CD4-positive, CD25-positive, alpha-beta regulatory T cell (primary cell): Measurements from ENCODE around the gene FOXK1. TPM values are rescaled to one million over a fixed set of nuclear protein-coding genes. Genes with fewer than 3 reads are reported as not detected.

ENCODE experiments used
- ATAC-seq, 2 donors: fragments of 150-1000 bp; cut with Tn5 transposase; one replicate each; pipeline ENCODE4 v1.10.0; 2021; ENCODE audit warnings: low read depth in 2 of 2, moderate number of reproducible peaks in 2 of 2, moderate library complexity in 1 of 2
- DNase-seq, 3 donors: peaks; one replicate each; pipeline versions ENCODE4 v3.0.0 to v3.0.0-alpha.2; 2012 to 2022; ENCODE audit warnings: mixed read lengths in 1 of 3
- H3K27ac ChIP-seq: one replicate; pipeline ENCODE4 v1.7.0; 2013; ENCODE audit warnings: mild to moderate bottlenecking, low read length; ENCODE audit not compliant: insufficient read depth, poor library complexity, severe bottlenecking
- H3K27me3 ChIP-seq: one replicate; pipeline ENCODE4 v1.7.0; 2013; ENCODE audit warnings: low read length; ENCODE audit not compliant: control insufficient read depth, insufficient read depth
- H3K36me3 ChIP-seq: one replicate; pipeline ENCODE4 v1.7.0; 2013; ENCODE audit warnings: mild to moderate bottlenecking, low read length, moderate library complexity; ENCODE audit not compliant: control insufficient read depth, insufficient read depth
- H3K4me1 ChIP-seq: 2 replicates; pipeline ENCODE4 v1.7.0; 2013; ENCODE audit warnings: mild to moderate bottlenecking, low read length; ENCODE audit not compliant: insufficient read depth, control insufficient read depth, poor library complexity, severe bottlenecking
- H3K4me3 ChIP-seq: one replicate; pipeline ENCODE4 v1.7.0; 2013; ENCODE audit warnings: low read depth, mild to moderate bottlenecking, low read length, moderate library complexity
- H3K9me3 ChIP-seq, 2 experiments: 1 replicate in 1 of 2; 2 replicates in 1 of 2; pipeline ENCODE4 v1.7.0; 2013; ENCODE audit warnings: low read length in 2 of 2, mild to moderate bottlenecking in 1 of 2, moderate library complexity in 1 of 2; ENCODE audit not compliant: control insufficient read depth in 2 of 2
- H3K27ac Mint-ChIP-seq, 3 donors: one replicate each; pipeline ENCODE4 v1.8.0; 2020 to 2022; ENCODE audit warnings: mild to moderate bottlenecking in 3 of 3, mixed read lengths in 3 of 3, moderate library complexity in 2 of 3
- H3K27me3 Mint-ChIP-seq: one replicate; pipeline ENCODE4 v1.8.0; 2022; ENCODE audit warnings: mild to moderate bottlenecking, mixed read lengths
- H3K36me3 Mint-ChIP-seq: one replicate; pipeline ENCODE4 v1.8.0; 2020; ENCODE audit warnings: mixed read lengths
- H3K4me1 Mint-ChIP-seq, 4 donors: one replicate each; pipeline ENCODE4 v1.8.0; 2020 to 2022; ENCODE audit warnings: mixed read lengths in 4 of 4, mild to moderate bottlenecking in 1 of 4
- H3K4me3 Mint-ChIP-seq, 4 donors: one replicate each; pipeline ENCODE4 v1.8.0; 2020 to 2022; ENCODE audit warnings: mild to moderate bottlenecking in 4 of 4, mixed read lengths in 4 of 4, moderate library complexity in 3 of 4
- H3K9me3 Mint-ChIP-seq, 7 donors: one replicate each; pipeline ENCODE4 v1.8.0; 2020 to 2022; ENCODE audit warnings: mixed read lengths in 7 of 7, mild to moderate bottlenecking in 3 of 7, moderate library complexity in 2 of 7
- polyA plus RNA-seq, 4 donors: library from polyadenylated mRNA; unstranded; fragments of 300-500 nt; fragmentation: Illumina TruSeq; gene quantifications; one replicate each; pipeline ENCODE4 v1.2.3, GENCODE V29; 2021
- total RNA-seq: library from RNA; stranded (reverse); gene quantifications from one replicate; pipeline ENCODE4 v1.2.3, GENCODE V29; 2022

Gene FOXK1
- total and polyA plus RNA-seq, 5 donors from 2014 or later = 1.8 to 55.1 (median 2.7) TPM

DNA sequence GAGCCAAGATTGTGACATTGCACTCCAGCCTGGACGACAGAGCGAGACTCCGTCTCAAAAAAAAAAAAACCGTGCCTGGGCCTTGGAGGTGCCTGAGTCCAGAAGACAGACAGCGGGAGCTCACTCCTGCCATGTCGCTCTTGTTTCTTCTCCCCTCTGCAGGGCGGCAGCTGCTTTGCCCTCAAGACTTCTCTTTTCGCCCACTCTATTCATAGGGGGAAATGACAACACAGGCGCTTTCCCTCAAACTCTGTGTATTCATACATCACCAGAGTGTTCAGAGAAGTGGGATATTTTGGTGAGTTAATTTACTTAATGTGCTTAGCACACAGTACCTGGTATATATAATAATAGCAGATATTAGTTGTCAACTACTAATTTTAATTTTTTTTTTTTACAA lies 44.5 kb downstream of the FOXK1 start:
- H3K4me1 ChIP-seq = peaks cover 22% of the 10 kb centered on the region
- H3K4me3 ChIP-seq = no peak overlapping the region
- H3K4me3 Mint-ChIP-seq = peak overlapping the region in 3 of 4 donors; percentile 59 to 67 (median 66)
- no peak overlapping the region for H3K27ac ChIP-seq
- DNase-seq (no peak), ATAC-seq (no peak)
- peaks cover 7 to 54% (median 14%) of the 10 kb centered on the region in 4 donors for H3K4me1 Mint-ChIP-seq
- peaks cover 16% of the 10 kb centered on the region for H3K36me3 ChIP-seq
- no peaks in the 10 kb centered on the region for H3K9me3 Mint-ChIP-seq
- H3K36me3 Mint-ChIP-seq = peaks cover 6% of the 10 kb centered on the region
- H3K9me3 ChIP-seq = no peaks in the 10 kb centered on the region
- H3K27me3 Mint-ChIP-seq = no peaks in the 10 kb centered on the region
- no peaks in the 10 kb centered on the region for H3K27me3 ChIP-seq
- H3K27ac Mint-ChIP-seq = peak overlapping the region in 2 of 3 donors; percentile 86 to 91

DNA sequence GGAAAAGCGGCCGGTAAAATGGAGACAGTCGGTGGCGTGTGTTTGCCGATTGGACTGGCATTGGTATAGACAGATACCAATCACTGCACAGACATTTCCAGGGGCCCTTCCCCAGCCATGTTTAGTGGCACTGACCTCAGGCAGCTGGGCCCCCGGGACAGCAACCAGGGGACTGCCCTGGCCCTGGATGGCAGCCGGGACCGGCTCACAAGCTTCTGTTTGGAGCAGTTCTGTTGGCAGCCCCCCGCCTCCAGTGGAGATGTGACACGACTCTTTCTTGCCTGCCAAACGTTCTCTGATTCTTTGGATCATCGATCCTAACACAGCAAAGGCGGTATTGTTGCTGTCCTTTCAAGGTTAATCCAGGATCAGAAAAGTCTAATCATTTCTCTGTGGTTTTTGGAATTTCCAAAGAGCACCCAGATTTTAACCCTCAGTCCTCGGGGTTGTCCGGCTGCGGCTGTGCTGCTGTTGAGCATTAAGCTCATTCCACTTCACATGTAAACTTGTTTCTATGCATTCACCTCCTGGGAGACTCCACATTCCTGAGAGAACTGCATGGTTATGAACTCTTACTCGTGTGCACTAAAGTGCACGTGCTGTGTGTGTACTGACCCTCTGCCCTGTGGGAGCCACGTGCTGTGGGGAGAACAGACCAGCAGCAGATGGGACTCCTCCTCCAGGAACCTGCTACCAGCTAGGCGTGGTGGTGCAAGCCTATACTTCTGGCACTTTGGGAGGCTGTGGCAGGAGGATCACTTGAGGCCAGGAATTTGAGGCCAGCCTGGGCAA lies 46.0 kb downstream of the FOXK1 start:
- Histone ChIP-seq H3K27me3 (no peaks in the 10 kb centered on the region), H3K9me3 (no peaks in the 10 kb centered on the region), H3K4me1 (peaks cover 22% of the 10 kb centered on the region), H3K36me3 (peaks cover 13% of the 10 kb centered on the region), H3K4me3 (no peak overlapping the region), H3K27ac (no peak overlapping the region)
- no peak for ATAC-seq
- peak overlapping the region in 1 of 3 donors; percentile 41 for H3K27ac Mint-ChIP-seq
- H3K27me3 Mint-ChIP-seq = no peaks in the 10 kb centered on the region
- no peak for DNase-seq
- H3K36me3 Mint-ChIP-seq = peaks cover 14% of the 10 kb centered on the region
- H3K9me3 Mint-ChIP-seq = no peaks in the 10 kb centered on the region
- peaks cover 7 to 65% (median 24%) of the 10 kb centered on the region in 4 donors for H3K4me1 Mint-ChIP-seq
- H3K4me3 Mint-ChIP-seq = peak overlapping the region in 2 of 4 donors; percentile 21 to 41

DNA sequence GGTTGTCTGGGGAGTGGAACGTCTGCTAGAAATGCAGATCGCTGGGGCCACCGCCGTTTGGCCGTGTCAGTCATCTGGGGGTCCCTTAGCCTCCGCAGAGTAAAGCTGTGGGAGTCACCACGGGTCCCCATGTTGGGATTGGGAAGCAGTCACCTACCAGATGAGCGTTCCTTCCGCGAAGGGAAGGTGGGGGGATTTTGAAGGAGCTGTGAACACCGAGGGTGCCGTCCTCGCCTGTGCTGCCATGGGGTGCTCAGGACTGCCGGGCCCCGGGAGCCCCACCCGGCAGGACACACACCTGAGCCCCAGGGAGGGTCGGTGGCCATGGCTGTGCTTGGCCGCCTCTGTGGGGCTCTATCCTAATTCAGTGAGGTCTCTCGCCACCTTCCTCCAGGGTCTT lies 47.2 kb downstream of the FOXK1 start:
- Mint-ChIP-seq H3K9me3 (no peaks in the 10 kb centered on the region), H3K27me3 (no peaks in the 10 kb centered on the region), H3K4me1 (peaks cover 7 to 65% (median 26%) of the 10 kb centered on the region in 4 donors), H3K4me3 (no peak overlapping the region), H3K27ac (peak overlapping the region in 2 of 3 donors; percentile 41 to 66), H3K36me3 (peaks cover 15% of the 10 kb centered on the region)
- Histone ChIP-seq H3K27ac (no peak overlapping the region), H3K27me3 (no peaks in the 10 kb centered on the region), H3K36me3 (peaks cover 11% of the 10 kb centered on the region), H3K4me3 (no peak overlapping the region), H3K9me3 (no peaks in the 10 kb centered on the region), H3K4me1 (peaks cover 21% of the 10 kb centered on the region)
- no peak for DNase-seq
- ATAC-seq = no peak

DNA sequence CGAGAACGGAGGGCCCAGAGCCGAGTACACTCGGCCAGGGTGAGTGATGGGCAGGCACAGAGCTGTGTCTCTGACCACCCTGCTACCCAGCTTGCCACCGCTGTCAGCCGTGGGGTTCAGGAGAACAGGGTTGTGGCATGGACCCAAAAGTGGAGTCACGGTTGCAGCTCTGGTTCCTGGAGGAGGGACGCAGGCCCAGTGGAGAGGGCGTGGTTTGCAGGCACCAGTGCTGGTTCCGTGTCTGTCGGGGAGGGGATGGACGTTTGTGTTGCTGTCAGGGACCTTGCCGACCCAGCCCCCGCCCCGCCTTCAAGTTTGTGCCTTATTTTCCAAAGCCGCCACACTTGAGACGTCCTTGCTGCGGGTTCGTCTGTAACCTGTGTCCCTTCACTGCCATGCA lies 48.2 kb downstream of the FOXK1 start:
- Histone ChIP-seq H3K4me3 (no peak overlapping the region), H3K36me3 (peaks cover 13% of the 10 kb centered on the region), H3K9me3 (no peaks in the 10 kb centered on the region), H3K27ac (no peak overlapping the region), H3K4me1 (peaks cover 15% of the 10 kb centered on the region), H3K27me3 (no peaks in the 10 kb centered on the region)
- no peaks in the 10 kb centered on the region for H3K27me3 Mint-ChIP-seq
- ATAC-seq (no peak), DNase-seq (no peak)
- no peak overlapping the region for H3K4me3 Mint-ChIP-seq
- H3K36me3 Mint-ChIP-seq = peaks cover 15% of the 10 kb centered on the region
- H3K27ac Mint-ChIP-seq = peak overlapping the region in 1 of 3 donors; percentile 46
- no peaks in the 10 kb centered on the region for H3K9me3 Mint-ChIP-seq
- H3K4me1 Mint-ChIP-seq = peaks cover 7 to 63% (median 20%) of the 10 kb centered on the region in 4 donors

DNA sequence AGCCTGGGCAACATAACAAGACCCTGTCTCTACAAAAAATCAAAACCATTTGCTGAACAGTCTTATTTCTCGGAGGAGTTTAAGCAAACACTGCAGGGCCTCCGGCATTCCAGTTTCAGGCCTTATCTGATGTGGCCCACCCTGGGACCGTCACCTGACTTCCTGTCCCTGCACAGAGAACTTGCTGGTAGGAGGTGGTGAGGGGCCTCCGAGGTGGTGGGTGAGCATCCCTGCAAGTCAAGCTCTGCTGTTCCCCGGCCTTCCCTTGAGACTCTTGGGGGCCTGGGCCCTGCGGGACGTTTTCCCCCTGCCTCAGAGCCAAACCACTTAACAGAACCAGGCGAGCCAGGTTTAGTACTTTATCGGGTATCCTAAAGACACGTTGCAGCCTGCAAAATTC lies 48.9 kb downstream of the FOXK1 start:
- H3K9me3 ChIP-seq = no peaks in the 10 kb centered on the region
- Mint-ChIP-seq H3K27me3 (no peaks in the 10 kb centered on the region), H3K9me3 (no peaks in the 10 kb centered on the region), H3K4me1 (peaks cover 2 to 61% (median 18%) of the 10 kb centered on the region in 4 donors), H3K36me3 (peaks cover 15% of the 10 kb centered on the region), H3K4me3 (peak overlapping the region in 1 of 4 donors; percentile 59), H3K27ac (peak overlapping the region in 1 of 3 donors; percentile 46)
- peaks cover 9% of the 10 kb centered on the region for H3K4me1 ChIP-seq
- no peak overlapping the region for H3K27ac ChIP-seq
- ATAC-seq = no peak
- no peak for DNase-seq
- H3K36me3 ChIP-seq = peaks cover 13% of the 10 kb centered on the region
- no peaks in the 10 kb centered on the region for H3K27me3 ChIP-seq
- H3K4me3 ChIP-seq = no peak overlapping the region

DNA sequence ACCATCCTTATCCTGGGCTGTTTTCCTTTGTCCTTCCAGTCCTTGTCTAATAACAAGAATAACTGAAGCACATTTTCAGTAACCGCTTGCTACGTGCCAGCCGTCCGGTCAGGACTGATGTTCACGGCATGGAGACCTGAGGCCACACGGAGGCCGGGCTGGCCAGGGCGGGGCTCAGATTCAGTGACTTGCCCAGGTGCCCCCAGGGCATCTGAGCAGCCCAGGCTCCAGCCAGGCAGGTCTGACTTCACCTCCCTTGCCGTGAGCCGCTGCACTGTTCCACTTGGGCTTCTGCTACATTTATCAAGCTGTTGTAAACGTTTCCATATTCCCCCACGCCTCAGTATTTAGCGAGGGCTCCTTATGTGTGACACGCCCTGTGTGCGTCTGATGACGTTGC lies 49.7 kb downstream of the FOXK1 start:
- Histone ChIP-seq H3K27me3 (no peaks in the 10 kb centered on the region), H3K27ac (no peak overlapping the region), H3K9me3 (no peaks in the 10 kb centered on the region), H3K4me1 (peaks cover 9% of the 10 kb centered on the region), H3K4me3 (no peak overlapping the region), H3K36me3 (peaks cover 13% of the 10 kb centered on the region)
- Mint-ChIP-seq H3K36me3 (peaks cover 15% of the 10 kb centered on the region), H3K4me1 (peaks cover 0 to 59% (median 17%) of the 10 kb centered on the region in 4 donors), H3K27ac (peak overlapping the region in 2 of 3 donors; percentile 57 to 65), H3K27me3 (no peaks in the 10 kb centered on the region), H3K4me3 (no peak overlapping the region), H3K9me3 (no peaks in the 10 kb centered on the region)
- ATAC-seq = no peak
- DNase-seq = no peak

DNA sequence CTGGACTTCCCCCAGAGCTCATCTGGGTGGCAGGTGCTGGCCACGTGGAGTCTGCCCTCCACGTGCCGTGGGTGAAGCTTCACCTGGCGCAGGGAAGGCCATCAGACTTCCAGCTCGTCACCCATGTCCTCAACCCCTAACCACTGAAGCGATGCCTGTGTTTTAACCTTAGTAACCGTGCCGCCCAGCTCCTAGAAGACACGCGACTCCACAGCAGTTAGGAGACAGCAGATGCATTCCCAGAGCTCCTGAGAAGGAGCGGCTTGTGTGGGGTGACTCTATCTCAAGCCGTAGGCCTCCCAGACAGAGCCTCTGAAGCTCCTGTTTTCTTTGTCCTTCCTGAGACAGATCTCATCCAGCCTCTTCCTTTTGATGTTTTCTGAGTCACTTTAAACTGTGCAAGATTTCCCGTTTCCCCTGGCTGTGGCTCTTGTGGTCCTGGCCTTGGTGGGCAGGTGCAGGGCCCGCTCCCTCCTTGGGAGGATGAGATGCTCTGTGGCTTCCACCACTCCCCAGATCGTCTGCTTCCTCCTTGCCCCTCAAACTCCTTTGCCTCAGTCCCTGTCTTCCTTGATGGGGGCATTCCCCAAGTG lies 51.9 kb downstream of the FOXK1 start:
- H3K9me3 ChIP-seq = no peaks in the 10 kb centered on the region
- Mint-ChIP-seq H3K27ac (peak overlapping the region in 2 of 3 donors; percentile 82 to 85), H3K4me3 (no peak overlapping the region), H3K9me3 (no peaks in the 10 kb centered on the region), H3K4me1 (peaks cover 4 to 69% (median 26%) of the 10 kb centered on the region in 4 donors), H3K36me3 (peaks cover 15% of the 10 kb centered on the region), H3K27me3 (no peaks in the 10 kb centered on the region)
- peaks cover 5% of the 10 kb centered on the region for H3K36me3 ChIP-seq
- peaks cover 17% of the 10 kb centered on the region for H3K4me1 ChIP-seq
- H3K27ac ChIP-seq = no peak overlapping the region
- ATAC-seq (no peak), DNase-seq (no peak)
- H3K4me3 ChIP-seq = no peak overlapping the region
- H3K27me3 ChIP-seq = no peaks in the 10 kb centered on the region
